ENCODE measurements around the gene GMDS.

- no peak for TF ChIP-seq CTCF (IDR thresholded peaks at IDR 0.05)
- no peak for TF ChIP-seq POLR2A (IDR thresholded peaks at IDR 0.05)
Observed at GRCh38 chr6:1613346-1613687, 632.1 kb downstream of the GMDS start.

All from heart left ventricle (tissue), 13 donors.